Caco-2 (cell line): ENCODE measurements around the gene EXD3. TPM values are rescaled to one million over a fixed set of nuclear protein-coding genes. Genes with fewer than 3 reads are reported as not detected.

Source experiments
- BruUV-seq: library from RNA; stranded (reverse); fragments of 400-500 nt; replicated peaks from 2 replicates; lab custom pipeline; 2021; lab: Mats Ljungman, UMichigan
- CTCF ChIA-PET: fragments of 300-600 bp; sonication (Branson Sonifier 250); formaldehyde crosslinking; loops from one replicate; lab custom pipeline; 2022; ENCODE audit warnings: antibody characterized with exemption; lab: Charles Lee
- POLR2A ChIA-PET: fragments of 300-600 bp; sonication (Branson Sonifier 250); formaldehyde crosslinking; loops from one replicate; lab custom pipeline; 2022; ENCODE audit warnings: antibody characterized with exemption; lab: Charles Lee
- DNase-seq, 2 experiments: peaks; one replicate each; pipeline versions ENCODE4 v3.0.0 to v3.0.0-alpha.2; 2020 to 2022
- H3K27me3 ChIP-seq: replicated peaks from 2 replicates; pipeline ENCODE4 v1.6.0; 2011; ENCODE audit warnings: low read length; ENCODE audit not compliant: control insufficient read depth, insufficient read depth
- H3K36me3 ChIP-seq: 2 replicates; pipeline ENCODE4 v1.5.1; 2011; ENCODE audit warnings: low read length; ENCODE audit not compliant: control insufficient read depth, insufficient read depth
- H3K4me1 ChIP-seq: fragments of 250-450 bp; sonication (Bioruptor Pico); 2 replicates; pipeline ENCODE4 v1.5.1; 2020; ENCODE audit warnings: mild to moderate bottlenecking
- H3K4me3 ChIP-seq: 2 replicates; pipeline ENCODE4 v1.5.1; 2011; ENCODE audit warnings: low read depth, mild to moderate bottlenecking, control low read depth, low read length
- H3K9me3 ChIP-seq: fragments of 250-450 bp; sonication (Bioruptor Pico); 2 replicates; pipeline ENCODE4 v1.5.1; 2020; ENCODE audit warnings: mild to moderate bottlenecking, moderate library complexity
- H3K27ac Mint-ChIP-seq: one replicate; pipeline ENCODE4 v1.8.0; 2022; ENCODE audit warnings: mixed read lengths; ENCODE audit not compliant: unreplicated experiment
- H3K27me3 Mint-ChIP-seq: one replicate; pipeline ENCODE4 v1.8.0; 2022; ENCODE audit warnings: mixed read lengths; ENCODE audit not compliant: insufficient read depth, unreplicated experiment
- H3K36me3 Mint-ChIP-seq: one replicate; pipeline ENCODE4 v1.8.0; 2022; ENCODE audit warnings: mild to moderate bottlenecking, mixed read lengths; ENCODE audit not compliant: insufficient read depth, unreplicated experiment
- H3K4me1 Mint-ChIP-seq: one replicate; pipeline ENCODE4 v1.8.0; 2022; ENCODE audit warnings: low read depth, mixed read lengths; ENCODE audit not compliant: unreplicated experiment
- H3K4me3 Mint-ChIP-seq: one replicate; pipeline ENCODE4 v1.8.0; 2022; ENCODE audit warnings: mild to moderate bottlenecking, moderate library complexity, mixed read lengths; ENCODE audit not compliant: unreplicated experiment
- H3K9me3 Mint-ChIP-seq: one replicate; pipeline ENCODE4 v1.8.0; 2022; ENCODE audit warnings: mixed read lengths; ENCODE audit not compliant: unreplicated experiment
- intact Hi-C: fragments of 100-400 bp; cut with micrococcal nuclease; formaldehyde crosslinking; loops from one replicate; pipeline ENCODE4 v1.10.0; 2022; ENCODE audit not compliant: unreplicated experiment
- total RNA-seq: library from RNA; stranded (reverse); gene quantifications from 2 replicates; pipeline ENCODE4 v1.2.3, GENCODE V29; 2022
- TF ChIP-seq, protein P1 (sequence below), 2 experiments: fragments of 200-600 bp in 1 of 2; IDR thresholded peaks; 1 replicate in 1 of 2; 2 replicates in 1 of 2; pipeline versions ENCODE4 v1.5.1 to v1.8.0; 2011 to 2022; ENCODE audit warnings: antibody characterized with exemption in 1 of 2, control low read depth in 1 of 2, inconsistent platforms in 1 of 2, low read depth in 1 of 2, low read length in 1 of 2, mild to moderate bottlenecking in 1 of 2, moderate library complexity in 1 of 2; ENCODE audit not compliant: insufficient read depth in 1 of 2, severe bottlenecking in 1 of 2, unreplicated experiment in 1 of 2

EXD3 gene
- total RNA-seq, 1 experiment from 2014 or later = 10.9 TPM

DNA sequence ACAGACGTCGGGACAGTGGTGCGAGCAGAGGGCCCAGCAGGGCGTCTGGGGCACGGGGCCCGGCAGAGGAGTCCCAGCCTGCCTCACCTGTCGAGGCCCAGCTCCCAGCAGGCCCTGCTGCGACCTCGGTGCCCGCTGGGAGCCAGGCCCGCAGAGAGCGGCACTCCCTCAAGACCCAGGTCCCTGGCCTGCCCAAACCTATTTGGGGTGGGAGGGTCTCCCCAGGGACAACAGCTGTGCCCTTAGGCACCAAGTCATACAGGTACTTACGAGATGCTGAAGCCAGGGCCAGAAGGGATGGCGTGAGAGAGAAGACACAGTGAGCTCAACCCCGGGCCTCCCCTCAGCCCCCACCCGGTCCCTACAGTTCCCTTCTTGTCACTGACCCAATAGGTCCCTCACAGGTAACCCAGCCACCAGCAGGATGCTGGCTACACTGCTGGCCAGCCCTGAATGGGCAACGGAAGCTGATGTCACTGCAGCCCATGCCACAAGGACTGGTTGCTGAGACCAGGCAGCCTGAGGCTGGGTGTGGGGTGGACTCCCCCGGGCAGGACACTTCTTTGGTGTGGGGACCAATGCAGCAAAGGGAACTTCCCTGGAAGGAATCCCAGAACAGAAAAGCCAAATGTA lies 32.5 kb upstream of the EXD3 start:
- Histone ChIP-seq H3K4me1 (peaks cover 12% of the 10 kb centered on the region), H3K27me3 (no peaks in the 10 kb centered on the region), H3K9me3 (no peaks in the 10 kb centered on the region; the same call in 1 of the 2 replicates), H3K4me3 (no peak overlapping the region), H3K36me3 (peaks cover 8% of the 10 kb centered on the region)
- Mint-ChIP-seq H3K27me3 (no peaks in the 10 kb centered on the region), H3K27ac (no peak overlapping the region), H3K4me3 (peak overlapping the region; percentile 2), H3K4me1 (no peaks in the 10 kb centered on the region), H3K9me3 (no peaks in the 10 kb centered on the region), H3K36me3 (peaks cover 39% of the 10 kb centered on the region)
- BruUV-seq = no TSS peak
- TF ChIP-seq, protein P1, sequence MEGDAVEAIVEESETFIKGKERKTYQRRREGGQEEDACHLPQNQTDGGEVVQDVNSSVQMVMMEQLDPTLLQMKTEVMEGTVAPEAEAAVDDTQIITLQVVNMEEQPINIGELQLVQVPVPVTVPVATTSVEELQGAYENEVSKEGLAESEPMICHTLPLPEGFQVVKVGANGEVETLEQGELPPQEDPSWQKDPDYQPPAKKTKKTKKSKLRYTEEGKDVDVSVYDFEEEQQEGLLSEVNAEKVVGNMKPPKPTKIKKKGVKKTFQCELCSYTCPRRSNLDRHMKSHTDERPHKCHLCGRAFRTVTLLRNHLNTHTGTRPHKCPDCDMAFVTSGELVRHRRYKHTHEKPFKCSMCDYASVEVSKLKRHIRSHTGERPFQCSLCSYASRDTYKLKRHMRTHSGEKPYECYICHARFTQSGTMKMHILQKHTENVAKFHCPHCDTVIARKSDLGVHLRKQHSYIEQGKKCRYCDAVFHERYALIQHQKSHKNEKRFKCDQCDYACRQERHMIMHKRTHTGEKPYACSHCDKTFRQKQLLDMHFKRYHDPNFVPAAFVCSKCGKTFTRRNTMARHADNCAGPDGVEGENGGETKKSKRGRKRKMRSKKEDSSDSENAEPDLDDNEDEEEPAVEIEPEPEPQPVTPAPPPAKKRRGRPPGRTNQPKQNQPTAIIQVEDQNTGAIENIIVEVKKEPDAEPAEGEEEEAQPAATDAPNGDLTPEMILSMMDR (IDR thresholded peaks at IDR 0.05; ENCODE audit: insufficient read depth in 1 of 2, low read depth in 1 of 2, low read length in 1 of 2, severe bottlenecking in 1 of 2, unreplicated experiment in 1 of 2) = no peak
- DNase-seq = no peak
- intact Hi-C loops = no loop called here
- ChIA-PET CTCF (interaction anchor here (0.8 kb wide), 1 partner anchor 14 kb away, joined by 5 read pairs; no protein-coding TSS in a partner anchor), POLR2A (no interaction called here)

DNA sequence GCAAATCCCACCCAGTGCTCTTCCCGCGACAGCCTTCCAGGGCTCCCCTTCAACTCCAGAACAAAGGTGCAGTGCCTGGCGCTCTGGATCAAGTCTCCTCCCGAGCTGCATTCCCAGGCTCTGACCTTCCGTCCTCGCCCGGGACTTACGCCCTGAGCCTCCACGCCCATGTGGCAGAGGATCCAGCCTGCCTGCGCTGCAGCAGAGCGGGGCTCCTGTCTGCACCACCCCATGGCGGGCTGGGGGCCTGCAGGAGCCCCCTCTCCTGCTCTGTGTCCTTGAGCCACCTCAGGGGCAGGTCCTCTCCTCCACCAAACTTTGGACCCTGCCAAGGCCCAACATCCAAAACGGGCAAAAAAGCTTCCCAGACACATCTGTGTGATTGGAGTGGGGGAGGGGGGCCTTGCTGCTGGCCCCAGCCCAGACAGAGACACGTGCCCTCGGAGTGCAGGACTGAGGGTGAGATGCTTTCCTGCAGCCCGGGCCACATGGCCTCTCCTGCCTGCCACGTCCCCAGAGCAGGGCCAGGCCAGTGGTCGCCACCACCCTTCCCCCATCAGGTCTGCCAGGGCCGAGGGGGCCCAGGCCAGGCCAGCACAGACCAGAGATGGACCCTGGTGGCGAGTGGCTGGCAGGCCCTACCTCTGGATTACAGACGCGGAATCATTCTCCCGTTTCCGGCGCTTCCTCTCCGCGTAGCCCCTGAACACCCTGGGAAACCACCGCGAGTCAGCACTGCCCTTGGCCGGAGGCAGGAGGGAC lies 31.8 kb upstream of the EXD3 start:
- Mint-ChIP-seq H3K36me3 (peaks cover 46% of the 10 kb centered on the region), H3K27ac (no peak overlapping the region), H3K9me3 (no peaks in the 10 kb centered on the region), H3K4me1 (no peaks in the 10 kb centered on the region), H3K27me3 (no peaks in the 10 kb centered on the region), H3K4me3 (no peak overlapping the region)
- DNase-seq = no peak
- no peaks in the 10 kb centered on the region for H3K27me3 ChIP-seq
- H3K4me1 ChIP-seq = peaks cover 10% of the 10 kb centered on the region
- POLR2A ChIA-PET = no interaction called here
- TF ChIP-seq, protein P1 (IDR thresholded peaks at IDR 0.05; ENCODE audit: insufficient read depth in 1 of 2, low read depth in 1 of 2, low read length in 1 of 2, severe bottlenecking in 1 of 2, unreplicated experiment in 1 of 2) = no peak
- CTCF ChIA-PET = interaction anchor here (0.8 kb wide), 1 partner anchor 13 kb away, joined by 5 read pairs; no protein-coding TSS in a partner anchor
- H3K9me3 ChIP-seq = no peaks in the 10 kb centered on the region; the same call in 1 of the 2 replicates
- H3K4me3 ChIP-seq = no peak overlapping the region
- intact Hi-C loops = no loop called here
- peaks cover 8% of the 10 kb centered on the region for H3K36me3 ChIP-seq
- no TSS peak for BruUV-seq

DNA sequence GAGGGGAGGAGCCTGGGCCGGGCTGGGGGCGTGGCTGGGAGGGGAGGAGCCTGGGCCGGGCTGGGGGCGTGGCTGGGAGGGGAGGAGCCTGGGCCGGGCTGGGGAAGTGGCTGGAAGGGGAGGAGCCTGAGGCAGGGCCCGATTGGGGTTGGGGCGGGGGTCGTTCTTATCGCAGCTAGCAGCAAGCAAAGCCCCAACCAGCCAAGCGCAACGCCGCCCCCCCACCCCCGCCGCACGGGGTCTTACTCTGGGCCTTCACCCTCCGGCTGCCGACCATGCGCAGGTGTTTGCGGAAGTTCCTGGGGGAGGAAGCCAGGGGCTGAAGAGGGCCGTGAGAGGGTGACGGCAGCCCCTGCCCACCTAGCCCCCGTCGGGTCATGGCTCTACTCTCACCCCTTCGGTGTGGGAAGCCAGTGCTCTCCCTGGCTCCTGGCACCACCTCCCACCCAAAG lies 31.2 kb upstream of the EXD3 start:
- Mint-ChIP-seq H3K27ac (no peak overlapping the region), H3K36me3 (peaks cover 50% of the 10 kb centered on the region), H3K9me3 (no peaks in the 10 kb centered on the region), H3K4me1 (no peaks in the 10 kb centered on the region), H3K4me3 (no peak overlapping the region), H3K27me3 (no peaks in the 10 kb centered on the region)
- POLR2A ChIA-PET = no interaction called here
- TF ChIP-seq, protein P1 (IDR thresholded peaks at IDR 0.05; ENCODE audit: insufficient read depth in 1 of 2, low read depth in 1 of 2, low read length in 1 of 2, severe bottlenecking in 1 of 2, unreplicated experiment in 1 of 2) = no peak
- H3K9me3 ChIP-seq = no peaks in the 10 kb centered on the region; the same call in 1 of the 2 replicates
- peaks cover 5% of the 10 kb centered on the region; the same call in 1 of the 2 replicates for H3K4me1 ChIP-seq
- CTCF ChIA-PET = no interaction called here
- intact Hi-C loops = no loop called here
- H3K27me3 ChIP-seq = no peaks in the 10 kb centered on the region
- H3K4me3 ChIP-seq = no peak overlapping the region
- no peak for DNase-seq
- peaks cover 8% of the 10 kb centered on the region for H3K36me3 ChIP-seq
- BruUV-seq = no TSS peak
